A172 (cell line): ENCODE data around the gene NFAM1. TPM values are rescaled to one million over a fixed set of nuclear protein-coding genes. Genes with fewer than 3 reads are reported as not detected.

Experiments
- DNase-seq: peaks from one replicate; pipeline ENCODE4 v3.0.0-alpha.2; 2015; ENCODE audit warnings: low spot score
- total RNA-seq: library from RNA; depleted of rRNA; stranded (reverse); fragments of >200 nt; shearing (Covaris generic); gene quantifications from 2 replicates; pipeline ENCODE4 v1.2.3, GENCODE V29; 2014; rRNA removed

The NFAM1 gene
- total RNA-seq, 1 experiment from 2014 or later = 0.02 TPM

DNA sequence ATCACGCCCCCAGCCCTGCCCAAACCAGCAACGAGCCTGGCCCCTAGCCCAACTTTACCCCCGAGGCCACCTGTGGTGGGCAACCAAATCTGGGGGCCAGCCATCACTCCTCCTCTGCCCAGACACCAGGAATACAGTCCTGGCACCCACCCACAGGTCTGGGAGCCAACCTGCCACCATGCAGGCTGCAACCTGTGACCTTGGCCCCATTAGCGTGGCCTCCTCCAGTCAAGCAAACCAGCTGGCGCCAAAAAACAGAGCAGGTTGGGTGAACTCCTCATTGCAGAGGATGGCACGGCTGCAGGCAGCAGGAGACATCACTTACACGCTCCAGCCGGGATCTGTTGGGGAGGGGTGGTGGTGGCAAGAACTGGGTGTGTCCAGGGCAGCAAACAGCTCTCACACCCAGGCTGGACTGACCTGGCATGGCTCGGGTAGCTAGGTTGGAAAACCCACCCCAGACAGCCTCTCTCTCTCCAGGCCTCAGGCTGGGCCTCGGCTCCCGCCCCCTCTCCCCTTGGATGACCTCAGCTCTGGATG is 96.3 kb downstream of the NFAM1 start:
- no peak for DNase-seq

DNA sequence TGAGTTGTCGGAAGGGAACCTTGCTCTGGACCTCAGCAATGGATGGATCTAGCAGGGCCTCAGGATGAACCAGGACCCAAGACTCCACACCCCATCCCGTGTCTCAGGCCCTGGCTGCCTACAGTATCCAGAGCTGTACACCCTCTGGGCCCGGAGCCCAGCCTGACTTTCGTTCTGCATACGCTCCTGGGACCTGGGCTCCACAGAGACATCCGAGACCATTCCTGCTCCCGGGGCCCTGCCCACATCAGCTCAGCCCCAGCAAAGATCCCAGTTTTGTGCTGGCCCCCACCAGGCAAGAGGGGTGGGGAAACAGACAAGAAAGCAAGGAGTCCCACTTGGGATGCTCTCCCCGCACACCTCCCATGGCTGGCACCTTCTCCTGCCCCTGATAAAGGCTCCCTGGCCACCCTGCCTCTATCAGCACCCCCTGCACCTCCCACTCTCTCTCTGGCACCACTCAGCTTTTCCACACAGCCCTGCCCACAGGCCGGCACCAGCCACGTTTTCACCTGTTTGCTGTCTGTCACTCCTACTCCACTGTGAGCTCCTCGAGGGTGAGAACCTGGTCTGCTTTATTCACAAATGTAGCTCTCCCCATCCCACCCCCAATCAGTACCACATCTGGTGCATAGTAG is 97.2 kb downstream of the NFAM1 start:
- no peak for DNase-seq

DNA sequence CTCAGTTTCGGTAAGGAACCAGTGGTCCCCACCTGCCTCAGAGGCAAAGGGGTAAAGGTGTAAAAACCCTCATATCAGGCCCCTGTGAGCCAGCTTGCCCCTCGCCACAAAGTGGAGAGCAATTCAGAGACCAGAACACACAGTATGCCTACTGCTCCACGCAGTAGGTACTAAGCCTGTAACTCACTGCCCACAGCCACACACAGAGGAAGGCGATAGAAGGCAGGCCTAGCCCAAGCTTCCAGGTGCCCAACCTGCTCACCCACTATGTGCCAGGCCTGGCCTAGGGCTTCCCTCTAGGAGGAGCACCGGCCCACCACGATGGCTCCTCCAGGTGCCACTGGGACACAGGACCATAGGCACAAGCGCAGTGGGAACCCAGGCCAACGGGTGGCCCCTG is 98.7 kb downstream of the NFAM1 start:
- no peak for DNase-seq

DNA sequence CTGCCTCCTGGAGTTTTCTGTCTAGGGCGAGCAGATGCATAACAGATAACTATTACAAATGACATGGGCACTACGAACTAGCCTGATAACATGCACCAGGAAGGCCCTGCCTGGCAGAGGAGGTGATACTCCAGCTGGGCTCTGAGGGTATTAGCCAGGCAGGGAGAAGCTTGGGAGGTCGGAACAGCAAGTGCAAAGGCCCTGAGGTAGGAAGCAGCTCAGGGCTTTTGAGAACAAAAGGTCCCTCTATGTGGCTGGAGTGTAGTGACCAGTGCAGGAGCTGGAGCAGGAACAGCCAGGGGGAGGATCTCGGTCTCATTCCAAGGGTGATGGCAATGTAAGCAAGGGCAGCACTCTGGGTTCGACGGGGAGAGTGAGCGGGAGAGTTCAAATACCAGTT is 100.1 kb downstream of the NFAM1 start:
- DNase-seq = no peak

DNA sequence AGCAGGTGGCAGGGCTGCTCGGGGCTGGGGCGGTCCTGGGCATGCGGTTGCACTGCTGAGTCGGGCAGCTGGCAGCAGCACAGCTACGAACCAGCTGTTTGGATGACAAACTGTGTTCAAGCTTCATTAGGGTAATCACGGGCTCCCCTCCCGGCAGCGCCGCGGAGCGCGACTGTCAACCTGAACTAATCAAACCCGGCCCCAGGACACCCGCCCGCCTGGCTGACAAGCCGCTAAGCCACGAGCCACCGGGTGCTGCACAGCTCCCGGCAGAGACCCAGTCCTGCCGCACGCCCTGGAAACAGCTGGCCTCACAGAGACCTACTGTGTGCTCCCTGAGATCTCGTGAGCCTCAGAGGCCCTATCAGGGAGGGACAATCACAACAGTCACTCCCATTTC is 101.2 kb downstream of the NFAM1 start:
- DNase-seq = no peak

Other genes starting within 250 kb of the NFAM1 start
- gene TCF20, start 161.8 kb downstream of the NFAM1 start, total RNA-seq = 12.4 and 26.0 TPM in 2 replicates
- gene RRP7A, start 87.4 kb upstream of the NFAM1 start, total RNA-seq = 40.4 and 44.6 TPM in 2 replicates
- not detected in 2 replicates for gene SERHL2, start 121.6 kb upstream of the NFAM1 start, total RNA-seq
- gene POLDIP3, start 182.5 kb upstream of the NFAM1 start, total RNA-seq = 28.5 and 30.6 TPM in 2 replicates
- not detected in 2 replicates for gene ATP5MGL, start 208.2 kb upstream of the NFAM1 start, total RNA-seq
- 45.9 and 57.1 TPM in 2 replicates for gene CYB5R3, start 217.0 kb upstream of the NFAM1 start, total RNA-seq